NCI-H1092 treated with DMSO at 0.1 percent for 48 hours (cell line): ENCODE data around the gene SH2D7.

Source experiments
- DNase-seq: peaks from one replicate; lab custom pipeline; 2025; lab: John Stamatoyannopoulos, UW

The SH2D7 gene

DNA sequence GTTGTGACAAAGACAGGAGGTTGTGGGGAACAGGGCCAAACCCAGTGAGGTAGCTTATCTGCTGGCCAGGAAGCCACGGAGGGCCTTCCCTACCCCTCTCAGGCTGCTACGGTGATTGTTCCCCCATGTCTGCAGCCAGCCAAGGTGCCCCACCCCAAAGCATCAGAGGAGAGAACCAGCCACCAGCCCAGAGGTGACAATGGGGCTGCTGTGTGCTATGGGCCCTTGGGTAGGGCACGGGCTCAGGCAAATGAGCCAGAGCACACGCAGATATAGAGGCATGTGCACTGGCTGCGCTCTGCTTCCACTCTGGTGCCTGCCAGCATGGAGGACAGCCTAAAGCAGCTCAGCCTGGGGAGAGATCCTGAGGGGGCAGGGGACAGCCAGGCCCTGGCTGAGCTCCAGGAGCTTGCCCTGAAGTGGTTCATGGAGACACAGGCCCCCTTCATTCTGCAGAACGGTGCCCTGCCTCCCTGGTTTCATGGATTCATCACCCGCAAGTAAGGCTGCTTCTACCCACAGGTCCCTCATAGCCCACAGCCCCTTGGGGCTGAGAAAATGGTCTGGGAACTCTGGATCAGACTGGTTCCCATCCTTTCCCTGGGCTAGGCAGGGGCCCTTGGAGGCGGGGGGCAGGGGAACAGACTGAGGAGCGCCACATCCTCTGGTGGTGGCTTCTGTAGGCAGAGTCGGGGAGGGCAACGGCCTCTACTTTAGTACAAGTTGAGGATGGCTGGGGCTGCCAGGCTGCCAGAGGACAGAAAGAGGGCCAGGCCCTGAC is at the start of gene SH2D7:
Gene SH2D7, plus strand, starts transcription at position 301 of the 781 bp plus-strand sequence. Its CDS starts 24 bp downstream, at position 325.
- no peak for DNase-seq

- no peak for DNase-seq
Measured at GRCh38 chr15:78044407-78045155, 47.8 kb upstream of the SH2D7 start.

- no peak for DNase-seq
Measured at GRCh38 chr15:78045189-78045588, 47.2 kb upstream of the SH2D7 start.

GRCh38 chr15:78046796-78047341 is 45.5 kb upstream of the SH2D7 start:
- no peak for DNase-seq

GRCh38 chr15:78047761-78048627 is 44.4 kb upstream of the SH2D7 start:
- no peak for DNase-seq

- DNase-seq = no peak
Measured at GRCh38 chr15:78048628-78048920, 43.8 kb upstream of the SH2D7 start.

GRCh38 chr15:78049691-78050440 is 42.5 kb upstream of the SH2D7 start:
- no peak for DNase-seq

DNA sequence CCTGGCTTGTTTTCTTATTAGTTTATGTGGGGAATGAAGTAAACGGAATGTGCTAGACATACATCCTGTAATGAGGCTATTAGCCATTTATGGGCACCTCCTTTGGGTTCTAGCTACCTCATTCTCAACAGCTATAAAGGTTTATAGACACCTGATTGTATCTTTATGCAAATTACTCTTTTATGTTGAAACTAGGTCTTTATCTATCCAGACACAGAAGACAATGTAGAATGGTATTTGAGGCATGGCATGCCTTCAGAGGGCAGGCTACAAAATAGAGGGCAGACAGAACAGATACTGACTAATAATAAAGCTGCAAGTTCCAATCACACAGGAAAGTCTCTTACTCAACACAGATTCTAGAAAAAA is 41.9 kb upstream of the SH2D7 start:
- DNase-seq = no peak

- no peak for DNase-seq
Measured at GRCh38 chr15:78050826-78051225, 41.5 kb upstream of the SH2D7 start.

DNA sequence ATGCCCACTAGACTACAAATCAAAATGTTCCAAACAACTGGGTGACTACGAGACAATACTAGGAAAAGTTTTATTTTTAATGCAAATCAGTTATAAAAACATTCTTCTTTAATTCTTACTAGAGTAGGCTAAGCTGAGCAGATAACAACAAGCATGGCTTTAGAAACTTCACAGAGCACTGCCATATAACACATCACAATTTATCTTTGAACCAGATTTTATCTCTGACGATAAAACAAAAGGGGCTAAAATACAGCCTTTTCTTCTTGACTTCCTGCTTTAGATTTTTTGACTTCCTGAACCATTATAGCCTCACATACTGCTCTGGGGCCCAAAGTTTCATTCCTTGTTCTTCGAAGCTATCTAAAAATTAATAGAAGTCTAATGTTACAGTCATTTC is 40.8 kb upstream of the SH2D7 start:
- no peak for DNase-seq

- DNase-seq = peak; percentile 13
Measured at GRCh38 chr15:78052001-78052401, 40.4 kb upstream of the SH2D7 start.

GRCh38 chr15:78052545-78052944 is 39.8 kb upstream of the SH2D7 start:
- no peak for DNase-seq

GRCh38 chr15:78054518-78054917 is 37.8 kb upstream of the SH2D7 start:
- no peak for DNase-seq

GRCh38 chr15:78054966-78055365 is 37.4 kb upstream of the SH2D7 start:
- DNase-seq = no peak

DNA sequence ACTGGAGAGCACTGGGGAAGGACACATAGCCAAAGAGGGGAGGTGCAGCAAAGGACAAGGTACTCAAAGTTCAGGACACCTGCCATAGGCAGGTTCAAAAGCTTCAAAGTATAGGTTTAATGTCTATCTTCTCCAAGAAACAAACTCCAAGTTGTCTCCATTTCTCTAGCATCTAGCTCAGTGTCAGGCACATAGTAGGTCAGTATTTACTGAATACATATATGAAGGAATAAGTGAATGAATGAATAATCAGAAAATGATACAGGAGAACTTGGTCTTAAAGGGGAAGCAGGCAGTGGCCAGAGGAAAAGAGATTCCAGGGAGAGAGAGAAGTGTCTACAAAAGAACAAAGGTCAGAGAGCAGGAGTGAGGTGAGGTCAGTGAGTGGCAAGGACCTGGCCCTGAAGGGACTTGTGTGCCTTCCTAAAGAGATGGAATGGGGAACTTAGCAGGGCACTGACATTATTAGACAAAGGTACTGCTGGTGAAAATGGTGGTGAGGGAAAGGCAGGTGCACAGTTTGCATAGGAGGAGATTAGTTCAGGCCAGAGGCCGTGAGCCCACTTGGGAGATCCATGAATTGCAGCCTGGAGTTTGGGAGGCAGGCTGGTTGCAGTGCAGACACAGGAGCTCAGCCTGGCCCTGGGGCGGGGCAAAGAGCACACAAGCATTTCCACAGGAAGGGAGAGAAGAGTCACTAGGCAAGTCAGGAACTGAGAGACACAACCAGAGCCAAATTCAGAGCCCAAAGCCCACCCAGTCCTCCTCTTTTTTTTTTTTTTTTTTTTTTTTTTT is 36.2 kb upstream of the SH2D7 start:
- no peak for DNase-seq

DNA sequence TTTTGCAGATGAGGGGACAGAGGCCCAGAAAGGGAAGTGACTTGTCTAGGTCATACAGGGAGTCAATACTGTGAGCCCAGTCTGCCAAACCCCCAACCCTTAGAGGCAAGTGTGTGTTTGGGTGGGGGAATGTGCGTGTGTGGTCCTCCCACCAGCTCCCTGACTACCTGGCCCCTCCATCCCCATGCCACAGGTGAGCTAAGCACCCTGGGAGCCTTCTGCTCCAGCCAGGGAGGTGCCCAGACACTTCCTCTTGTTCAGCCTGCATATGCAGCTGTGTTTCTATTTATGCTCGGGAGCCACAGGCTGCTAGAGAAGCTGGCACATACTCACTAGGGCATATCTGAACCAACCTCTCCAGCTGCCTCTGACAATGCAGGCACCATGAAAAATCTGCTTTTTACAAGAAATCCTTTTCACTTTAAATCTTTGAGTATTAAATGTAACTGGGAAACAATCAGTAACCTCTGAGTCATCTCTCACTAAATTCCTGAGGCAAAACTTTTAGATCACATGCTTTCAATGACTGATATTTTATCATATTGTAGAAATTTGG is 35.6 kb upstream of the SH2D7 start:
- no peak for DNase-seq

DNA sequence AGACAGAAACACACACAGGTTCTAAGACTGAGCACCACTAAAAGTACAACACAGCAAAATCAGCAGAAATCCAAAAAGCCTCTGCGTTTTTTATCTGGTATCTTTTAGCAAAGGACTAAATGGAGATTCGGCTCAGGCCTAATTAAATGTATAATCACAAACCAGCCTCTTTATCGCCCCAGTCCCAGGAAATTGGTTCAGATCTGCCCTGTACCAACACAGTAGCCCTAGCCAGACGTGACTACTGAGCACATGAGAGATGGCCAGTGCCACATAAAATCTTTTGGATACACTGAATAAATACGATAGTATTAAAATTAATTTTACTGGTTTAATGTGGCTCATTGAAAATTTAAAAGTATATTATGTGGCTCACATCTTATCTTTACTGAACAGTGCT is 34.6 kb upstream of the SH2D7 start:
- DNase-seq = no peak

GRCh38 chr15:78058401-78058935 is 33.9 kb upstream of the SH2D7 start:
- DNase-seq = no peak

- no peak for DNase-seq
Measured at GRCh38 chr15:78059110-78059839, 33.1 kb upstream of the SH2D7 start.

- DNase-seq = no peak
Measured at GRCh38 chr15:78060232-78060631, 32.1 kb upstream of the SH2D7 start.
